IPS DF 6.9 (cell line): ENCODE measurements around the gene PPM1H.

Source experiments
- DNase-seq: peaks from one replicate; pipeline ENCODE4 v3.0.0-alpha.2; 2013; ENCODE audit warnings: low read depth, low spot score
- H3K27ac ChIP-seq: one replicate; pipeline ENCODE4 v1.5.1; 2013; ENCODE audit warnings: low read length, control low read depth
- H3K27me3 ChIP-seq: 2 replicates; pipeline ENCODE4 v1.6.1; 2013; ENCODE audit warnings: mild to moderate bottlenecking, low read length; ENCODE audit not compliant: control insufficient read depth, insufficient read depth
- H3K36me3 ChIP-seq: 2 replicates; pipeline ENCODE4 v1.6.1; 2013; ENCODE audit warnings: low read length; ENCODE audit not compliant: control insufficient read depth, insufficient read depth
- H3K4me1 ChIP-seq: 2 replicates; pipeline ENCODE4 v1.6.1; 2013; ENCODE audit warnings: low read length; ENCODE audit not compliant: control insufficient read depth, insufficient read depth
- H3K4me3 ChIP-seq: 2 replicates; pipeline ENCODE4 v1.5.1; 2013; ENCODE audit warnings: mild to moderate bottlenecking, low read length
- H3K9me3 ChIP-seq: 2 replicates; pipeline ENCODE4 v1.6.1; 2013; ENCODE audit warnings: low read length, inconsistent platforms; ENCODE audit not compliant: control insufficient read depth, insufficient read depth
- WGBS: extraction: QIAGEN DNeasy Blood & Tissue Kit; methylation state at CpG from one replicate; pipeline ENCODE4 v1.1.7; 2013; ENCODE audit warnings: mixed read lengths, missing lambda C conversion rate; ENCODE audit not compliant: insufficient read length, insufficient coverage; 5-methylcytosine and 5-hydroxymethylcytosine counted together

Gene PPM1H

GRCh38 chr12:62603061-62603810, 331.7 kb downstream of the PPM1H start:
- H3K9me3 ChIP-seq = no peaks in the 10 kb centered on the region
- no CpG with 5 or more reads among the region's 94 CpGs for whole genome bisulfite sequencing
- H3K4me1 ChIP-seq = no peaks in the 10 kb centered on the region
- peak overlapping the region; percentile 71; the same call in 1 of the 2 replicates for H3K4me3 ChIP-seq
- no peak overlapping the region for H3K27ac ChIP-seq
- H3K36me3 ChIP-seq = no peaks in the 10 kb centered on the region
- peak; percentile 60 for DNase-seq
- H3K27me3 ChIP-seq = no peaks in the 10 kb centered on the region

- H3K36me3 ChIP-seq = no peaks in the 10 kb centered on the region
- no peaks in the 10 kb centered on the region for H3K4me1 ChIP-seq
- no peak overlapping the region for H3K27ac ChIP-seq
- H3K4me3 ChIP-seq = peak overlapping the region; percentile 71; the same call in 1 of the 2 replicates
- WGBS = no CpG with 5 or more reads among the region's 66 CpGs
- peak; percentile 57 for DNase-seq
- H3K9me3 ChIP-seq = no peaks in the 10 kb centered on the region
- no peaks in the 10 kb centered on the region for H3K27me3 ChIP-seq
Observed at GRCh38 chr12:62602255-62603060, 332.5 kb downstream of the PPM1H start.

- whole genome bisulfite sequencing = no CpG with 5 or more reads among the region's 2 CpGs
- no peaks in the 10 kb centered on the region for H3K36me3 ChIP-seq
- H3K9me3 ChIP-seq = no peaks in the 10 kb centered on the region
- H3K4me1 ChIP-seq = no peaks in the 10 kb centered on the region
- no peak overlapping the region for H3K4me3 ChIP-seq
- no peak overlapping the region for H3K27ac ChIP-seq
- no peaks in the 10 kb centered on the region for H3K27me3 ChIP-seq
- DNase-seq = no peak
Observed at GRCh38 chr12:62601765-62602164, 333.2 kb downstream of the PPM1H start.

- H3K27me3 ChIP-seq = no peaks in the 10 kb centered on the region
- H3K9me3 ChIP-seq = no peaks in the 10 kb centered on the region
- no peak overlapping the region for H3K4me3 ChIP-seq
- H3K4me1 ChIP-seq = no peaks in the 10 kb centered on the region
- no peak for DNase-seq
- no peaks in the 10 kb centered on the region for H3K36me3 ChIP-seq
- H3K27ac ChIP-seq = no peak overlapping the region
- no CpG with 5 or more reads among the region's 5 CpGs for WGBS
Observed at GRCh38 chr12:62599854-62600437, 335.0 kb downstream of the PPM1H start.

DNA sequence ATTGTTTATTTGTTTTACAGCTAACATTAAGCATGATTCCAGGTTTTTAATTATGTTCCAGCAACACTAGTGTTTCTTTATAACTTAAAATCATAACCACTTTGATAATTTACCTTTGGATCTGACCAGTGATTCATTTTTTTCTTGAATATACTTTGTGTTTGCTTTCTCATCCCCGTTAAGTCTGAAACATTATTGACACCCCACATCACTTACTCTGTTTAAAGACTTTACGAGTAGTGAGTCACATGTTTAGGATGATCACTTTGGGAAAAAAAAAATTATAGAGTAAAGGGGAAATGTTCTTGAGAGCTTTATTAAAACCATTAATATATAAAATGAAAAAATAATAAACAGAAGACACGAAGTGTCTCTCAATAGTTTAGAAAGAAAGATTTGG, 336.1 kb downstream of the PPM1H start:
- no peak for DNase-seq
- Histone ChIP-seq H3K4me3 (no peak overlapping the region), H3K4me1 (no peaks in the 10 kb centered on the region), H3K27me3 (no peaks in the 10 kb centered on the region), H3K27ac (no peak overlapping the region), H3K36me3 (no peaks in the 10 kb centered on the region), H3K9me3 (no peaks in the 10 kb centered on the region)
- no CpG with 5 or more reads among the region's 3 CpGs for WGBS

- H3K4me1 ChIP-seq = no peaks in the 10 kb centered on the region
- DNase-seq = no peak
- WGBS = no CpG with 5 or more reads among the region's 3 CpGs
- H3K4me3 ChIP-seq = no peak overlapping the region
- no peak overlapping the region for H3K27ac ChIP-seq
- no peaks in the 10 kb centered on the region for H3K9me3 ChIP-seq
- H3K27me3 ChIP-seq = no peaks in the 10 kb centered on the region
- no peaks in the 10 kb centered on the region for H3K36me3 ChIP-seq
Observed at GRCh38 chr12:62597253-62597652, 337.7 kb downstream of the PPM1H start.
